Measurements from ENCODE around the gene ELMO2.

GRCh38 chr20:46333161-46333991 lies 73.0 kb downstream of the ELMO2 start:
- TF ChIP-seq ETV6 (CRISPR knock-in tag; IDR thresholded peaks at IDR 0.05) (no peak), USF1 (CRISPR knock-in tag; IDR thresholded peaks at IDR 0.05) (no peak), MAX (CRISPR knock-in tag; IDR thresholded peaks at IDR 0.05) (no peak), ATF6 (CRISPR knock-in tag; IDR thresholded peaks at IDR 0.05) (no peak), CTCF (IDR thresholded peaks at IDR 0.05) (no peak), SOX15 (CRISPR knock-in tag; IDR thresholded peaks at IDR 0.05) (no peak), CREM (CRISPR knock-in tag; IDR thresholded peaks at IDR 0.05) (no peak), MYBL2 (CRISPR knock-in tag; IDR thresholded peaks at IDR 0.05) (no peak), TEAD4 (CRISPR knock-in tag; IDR thresholded peaks at IDR 0.05) (no peak), ATF3 (CRISPR knock-in tag; conservative IDR thresholded peaks at IDR 0.05) (no peak), JAZF1 (CRISPR knock-in tag; IDR thresholded peaks at IDR 0.05) (no peak), NR3C1 (CRISPR knock-in tag; conservative IDR thresholded peaks at IDR 0.05; ENCODE audit: low read depth) (no peak), ZNF138 (CRISPR knock-in tag; conservative IDR thresholded peaks at IDR 0.05) (no peak)
